Stimulated activated CD8-positive, alpha-beta memory T cell treated with anti-CD3 and anti-CD28 coated beads, Interleukin-15, amount 100 ng/mL, for 24 hours (primary cell): ENCODE measurements around the gene MYOD1.

ENCODE experiments used
- DNase-seq: peaks from one replicate; pipeline ENCODE4 v3.0.0-alpha.2; 2020; ENCODE audit warnings: low read depth

Gene MYOD1

GRCh38 chr11:17750013-17750800 is 30.8 kb downstream of the MYOD1 start:
- no peak for DNase-seq

GRCh38 chr11:17750801-17751165 is 31.4 kb downstream of the MYOD1 start:
- no peak for DNase-seq

DNA sequence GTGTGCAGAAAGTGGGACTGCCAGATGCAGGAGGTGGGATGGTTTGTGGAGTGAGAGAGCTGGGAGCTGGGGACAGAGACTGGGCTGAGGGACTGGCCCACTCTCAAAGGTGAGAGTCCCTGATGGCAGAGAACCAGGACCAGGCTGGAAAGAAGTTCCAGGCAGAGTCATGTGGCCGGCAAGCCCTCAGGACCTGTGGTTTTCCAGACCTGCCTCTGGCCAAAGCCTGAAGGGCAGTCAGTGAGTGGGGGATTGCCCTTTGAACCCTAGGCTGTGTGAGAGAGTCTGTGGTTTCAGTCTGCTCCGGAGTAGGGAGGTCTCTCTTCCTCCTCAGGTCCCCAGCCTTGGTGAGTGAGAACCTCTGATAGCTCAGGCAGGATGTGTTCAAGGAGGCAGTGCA is 32.2 kb downstream of the MYOD1 start:
- no peak for DNase-seq

- no peak for DNase-seq
These were observed 32.8 kb downstream of the MYOD1 start for GRCh38 chr11:17752144-17752543.

- DNase-seq: no peak
These were observed 33.8 kb downstream of the MYOD1 start for GRCh38 chr11:17753153-17753552.

- DNase-seq: no peak
These were observed 34.3 kb downstream of the MYOD1 start for GRCh38 chr11:17753641-17754040.

DNA sequence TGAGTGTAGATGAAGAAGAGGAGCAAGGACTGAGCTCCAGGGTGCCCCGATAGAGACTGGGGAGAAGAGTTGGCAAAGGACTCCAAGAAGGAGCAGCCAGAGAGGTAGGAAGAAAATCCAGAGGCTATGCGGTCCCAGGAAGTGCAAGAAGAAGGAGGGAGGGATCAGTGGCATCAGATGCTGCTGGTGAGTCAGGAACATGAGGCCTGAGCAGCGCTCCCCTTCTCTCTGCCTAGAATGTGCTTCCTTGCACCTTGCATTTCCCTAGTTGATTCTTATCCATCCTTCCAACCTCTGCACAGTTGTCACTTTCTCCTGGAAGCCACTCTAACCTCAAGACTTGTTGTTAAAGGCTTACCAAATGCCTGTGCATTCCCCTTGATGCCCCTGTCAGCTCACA is 36.5 kb downstream of the MYOD1 start:
- DNase-seq: no peak

- DNase-seq: no peak
These were observed 41.0 kb downstream of the MYOD1 start for GRCh38 chr11:17760102-17761029.

- DNase-seq: no peak
These were observed 43.1 kb downstream of the MYOD1 start for GRCh38 chr11:17762309-17762974.

GRCh38 chr11:17763244-17763643 is 43.9 kb downstream of the MYOD1 start:
- DNase-seq: no peak

GRCh38 chr11:17763703-17764102 is 44.3 kb downstream of the MYOD1 start:
- no peak for DNase-seq

DNA sequence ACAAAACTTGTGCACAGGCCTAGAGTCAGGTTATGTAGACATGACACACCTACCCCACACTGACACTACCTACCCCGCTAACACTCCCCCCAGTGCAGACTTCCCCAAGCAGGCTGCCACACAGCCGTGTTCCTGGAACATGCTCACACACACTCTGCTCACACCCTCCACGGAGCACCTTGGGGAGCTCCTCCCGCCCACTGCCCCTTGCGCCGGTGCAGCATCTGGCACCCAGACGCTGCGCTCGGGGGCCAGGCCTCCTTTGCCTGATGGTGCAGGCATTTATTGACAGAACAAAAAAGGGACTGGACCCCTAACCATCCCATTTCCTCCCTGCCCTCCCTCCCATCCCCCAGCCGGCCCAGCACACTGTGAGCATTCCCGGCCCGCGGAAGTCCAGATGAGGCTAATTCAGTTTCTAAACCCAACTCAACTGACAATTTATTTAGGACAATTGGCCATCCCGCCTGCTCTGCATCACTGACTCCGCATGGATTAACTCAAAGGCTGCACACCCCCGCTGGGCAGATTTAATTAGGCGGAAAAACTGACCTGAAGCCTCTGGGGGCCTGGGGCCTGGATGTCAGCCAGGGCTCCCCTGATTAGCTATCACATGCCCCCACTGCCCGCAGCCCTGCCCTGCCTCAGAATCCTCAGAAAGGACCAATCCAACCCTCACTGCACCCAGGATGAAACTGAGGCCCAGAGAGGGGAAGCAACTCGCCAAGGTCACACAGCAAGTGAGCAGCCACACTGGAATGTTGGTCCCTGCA is 45.3 kb downstream of the MYOD1 start:
- no peak for DNase-seq

DNA sequence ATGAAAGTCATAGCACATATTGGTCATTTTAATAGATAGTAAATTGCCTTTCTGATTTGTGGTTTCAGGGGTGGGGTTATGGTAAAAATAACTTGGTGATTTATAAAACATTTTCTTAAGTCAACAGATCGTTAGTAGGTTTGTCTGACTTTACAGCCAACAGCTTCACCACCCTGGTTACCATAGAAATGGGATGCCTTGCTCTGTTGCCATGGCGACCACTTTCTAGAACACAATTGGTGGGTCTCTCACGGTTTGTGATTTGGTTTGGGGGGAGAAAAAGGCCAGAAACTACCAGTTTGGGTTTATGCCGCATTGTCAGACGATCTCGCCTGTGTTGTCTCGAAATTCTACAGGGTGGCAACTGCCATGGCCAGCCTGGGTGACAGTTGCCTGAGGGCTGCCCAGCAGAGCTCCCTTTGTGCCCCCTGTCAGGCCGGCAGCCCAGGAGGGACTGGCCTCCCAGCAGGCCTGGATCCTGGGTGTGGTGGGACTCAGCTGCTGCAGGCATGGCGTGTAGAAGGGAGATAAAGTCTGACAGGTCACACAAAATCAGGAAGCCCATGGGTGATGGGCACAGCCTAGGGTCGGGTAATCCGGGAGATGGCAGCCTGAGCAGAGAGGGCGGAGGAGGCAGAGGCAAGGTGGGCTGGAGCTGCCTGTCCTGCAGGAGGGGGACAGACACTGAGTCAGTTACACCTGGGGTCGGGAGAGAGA is 46.1 kb downstream of the MYOD1 start:
- DNase-seq: no peak

- DNase-seq: no peak
These were observed 46.6 kb downstream of the MYOD1 start for GRCh38 chr11:17766073-17766359.

GRCh38 chr11:17766590-17766989 is 47.2 kb downstream of the MYOD1 start:
- DNase-seq: no peak

GRCh38 chr11:17767301-17767885 is 48.0 kb downstream of the MYOD1 start:
- no peak for DNase-seq

DNA sequence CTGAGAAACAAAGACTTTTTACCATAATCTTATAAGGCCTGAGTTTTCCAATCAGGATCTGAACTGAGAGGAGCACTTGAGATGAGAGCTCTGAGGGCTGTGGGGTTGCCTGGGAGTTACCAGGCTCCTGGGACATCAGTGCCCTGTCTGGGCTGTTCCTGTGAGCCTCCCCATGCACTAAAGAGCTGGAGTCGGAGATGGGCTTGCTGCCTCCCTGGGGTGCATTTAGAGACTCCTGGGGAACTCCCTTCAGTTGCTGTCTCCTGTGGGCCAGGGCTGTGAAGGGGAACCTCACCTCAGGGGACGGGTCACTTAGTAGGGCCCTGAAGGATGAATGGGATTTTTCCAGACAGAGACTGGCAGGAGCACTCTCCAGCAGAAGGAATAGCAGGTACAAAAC is 48.5 kb downstream of the MYOD1 start:
- no peak for DNase-seq

- DNase-seq: no peak
These were observed 49.2 kb downstream of the MYOD1 start for GRCh38 chr11:17768547-17768946.

- DNase-seq: no peak
These were observed 49.8 kb downstream of the MYOD1 start for GRCh38 chr11:17769218-17769617.

GRCh38 chr11:17770048-17770652 is 50.8 kb downstream of the MYOD1 start:
- no peak for DNase-seq

DNA sequence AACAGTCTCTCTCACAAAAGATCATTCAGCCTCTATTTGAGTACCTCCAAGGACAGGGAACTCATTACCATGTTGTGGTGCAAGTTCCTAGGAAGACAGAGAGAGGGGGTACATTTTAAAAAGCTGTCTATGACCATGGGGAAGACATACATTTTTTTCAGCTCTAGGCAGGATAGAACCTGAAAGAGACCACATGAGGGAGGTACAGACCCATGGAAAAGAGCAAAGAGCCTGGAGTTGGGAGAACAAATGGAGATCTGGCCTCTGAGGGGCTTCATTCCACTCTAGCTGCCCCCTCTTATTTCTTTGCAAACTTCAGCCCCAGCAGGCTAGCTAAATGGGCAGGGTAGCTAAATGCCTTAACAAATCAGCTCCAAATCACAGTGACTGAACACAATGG is 51.5 kb downstream of the MYOD1 start:
- no peak for DNase-seq
